HepG2 (cell line): Measurements from ENCODE around the gene CNOT1. TPM values are rescaled to one million over a fixed set of nuclear protein-coding genes. Genes with fewer than 3 reads are reported as not detected.

Source experiments
- CC2D1A ChIP-seq: sonication (generic); formaldehyde crosslinking; IDR thresholded peaks from 2 replicates; pipeline ENCODE4 v1.8.1; 2023; ENCODE audit warnings: mild to moderate bottlenecking, missing genetic modification reagents
- FLYWCH1 ChIP-seq: sonication (generic); formaldehyde crosslinking; IDR thresholded peaks from 2 replicates; pipeline ENCODE4 v1.8.1; 2023; ENCODE audit warnings: mild to moderate bottlenecking, missing genetic modification reagents
- FOXC1 ChIP-seq: sonication (generic); formaldehyde crosslinking; IDR thresholded peaks from 2 replicates; pipeline ENCODE4 v1.8.0; 2022; ENCODE audit warnings: mild to moderate bottlenecking, missing genetic modification reagents, borderline replicate concordance
- HDAC6 ChIP-seq: fragments of 200-600 bp; sonication (generic); IDR thresholded peaks from 2 replicates; pipeline ENCODE4 v1.7.0; 2017; ENCODE audit warnings: mild to moderate bottlenecking, antibody characterized with exemption, low read length, low read depth
- KDM2A ChIP-seq: sonication (generic); formaldehyde crosslinking; IDR thresholded peaks from 2 replicates; pipeline ENCODE4 v1.4.0; 2020; ENCODE audit warnings: low read depth, missing genetic modification reagents, borderline replicate concordance
- NFATC3 ChIP-seq: sonication (generic); formaldehyde crosslinking; IDR thresholded peaks from 2 replicates; pipeline ENCODE4 v1.5.1; 2020; ENCODE audit warnings: mild to moderate bottlenecking, missing genetic modification reagents
- PTBP1 ChIP-seq: fragments of 200-400 bp; formaldehyde crosslinking; IDR thresholded peaks from 2 replicates; pipeline ENCODE4 v1.6.1; 2018; ENCODE audit warnings: low read length, low read depth; ENCODE audit not compliant: poor library complexity, severe bottlenecking
- YEATS4 ChIP-seq: sonication (generic); formaldehyde crosslinking; IDR thresholded peaks from 2 replicates; pipeline ENCODE4 v1.4.0; 2020; ENCODE audit warnings: missing genetic modification reagents, borderline replicate concordance
- ZBTB7B ChIP-seq: sonication (generic); formaldehyde crosslinking; IDR thresholded peaks from 2 replicates; pipeline ENCODE4 v1.4.0; 2020; ENCODE audit warnings: missing genetic modification reagents
- ZIK1 ChIP-seq: sonication (generic); formaldehyde crosslinking; IDR thresholded peaks from 2 replicates; pipeline ENCODE4 v1.5.0; 2020; ENCODE audit warnings: mild to moderate bottlenecking, low read depth, missing genetic modification reagents, borderline replicate concordance
- ZNF263 ChIP-seq: sonication (generic); formaldehyde crosslinking; IDR thresholded peaks from 2 replicates; pipeline ENCODE4 v1.4.0; 2020; ENCODE audit warnings: missing genetic modification reagents
- ZNF430 ChIP-seq: sonication (generic); formaldehyde crosslinking; IDR thresholded peaks from 2 replicates; pipeline ENCODE4 v1.9.0; 2021; ENCODE audit warnings: mild to moderate bottlenecking, missing genetic modification reagents
- polyA plus RNA-seq, 8 experiments: library from polyadenylated mRNA; depleted of rRNA in 3 of 8; stranded (reverse) in 7 of 8; unstranded in 1 of 8; fragments of >200 nt; fragmentation: Illumina TruSeq in 4 of 8; extraction: Trizol in 4 of 8; gene quantifications; 2 replicates each; pipeline versions ENCODE4 v1.2.1 to v1.2.3, GENCODE V29; 2011 to 2016; ENCODE audit warnings: low read depth in 4 of 8, missing spikeins in 1 of 8, mixed read lengths in 1 of 8; ENCODE audit not compliant: insufficient read depth in 1 of 8
- total RNA-seq, 5 experiments: library from RNA; depleted of rRNA; stranded (reverse); fragments of >200 nt; fragmentation: Illumina TruSeq; extraction: Trizol; gene quantifications; 2 replicates each; pipeline ENCODE4 v1.2.3, GENCODE V29; 2016; ENCODE audit warnings: low read depth in 1 of 5
- TF ChIP-seq, protein P1 (sequence below): sonication (generic); formaldehyde crosslinking; IDR thresholded peaks from 2 replicates; pipeline ENCODE4 v1.4.0; 2020; ENCODE audit warnings: missing genetic modification reagents
- TF ChIP-seq, protein P2 (sequence below): sonication (generic); formaldehyde crosslinking; IDR thresholded peaks from 2 replicates; pipeline ENCODE4 v1.5.1; 2020; ENCODE audit warnings: missing genetic modification reagents, mild to moderate bottlenecking, borderline replicate concordance
- TF ChIP-seq, protein P3 (sequence below): sonication (generic); formaldehyde crosslinking; IDR thresholded peaks from 2 replicates; pipeline ENCODE4 v1.4.0; 2020; ENCODE audit warnings: mild to moderate bottlenecking, missing genetic modification reagents
- TF ChIP-seq, protein P4 (sequence below): IDR thresholded peaks from 2 replicates; pipeline ENCODE4 v1.6.1; 2012; ENCODE audit warnings: low read length, improper control_type of control experiment
- TF ChIP-seq, protein P5 (sequence below): IDR thresholded peaks from 2 replicates; pipeline ENCODE4 v1.6.1; 2016; ENCODE audit warnings: control low read depth
- TF ChIP-seq, protein P6 (sequence below): sonication (generic); formaldehyde crosslinking; IDR thresholded peaks from 2 replicates; pipeline ENCODE4 v1.4.0; 2020; ENCODE audit warnings: missing genetic modification reagents

Gene CNOT1
- total and polyA plus RNA-seq, 2 of the 13 experiments (the other 11 are each of a cell fraction or from before 2014, with no cell fraction given) = 188 to 232 TPM

DNA sequence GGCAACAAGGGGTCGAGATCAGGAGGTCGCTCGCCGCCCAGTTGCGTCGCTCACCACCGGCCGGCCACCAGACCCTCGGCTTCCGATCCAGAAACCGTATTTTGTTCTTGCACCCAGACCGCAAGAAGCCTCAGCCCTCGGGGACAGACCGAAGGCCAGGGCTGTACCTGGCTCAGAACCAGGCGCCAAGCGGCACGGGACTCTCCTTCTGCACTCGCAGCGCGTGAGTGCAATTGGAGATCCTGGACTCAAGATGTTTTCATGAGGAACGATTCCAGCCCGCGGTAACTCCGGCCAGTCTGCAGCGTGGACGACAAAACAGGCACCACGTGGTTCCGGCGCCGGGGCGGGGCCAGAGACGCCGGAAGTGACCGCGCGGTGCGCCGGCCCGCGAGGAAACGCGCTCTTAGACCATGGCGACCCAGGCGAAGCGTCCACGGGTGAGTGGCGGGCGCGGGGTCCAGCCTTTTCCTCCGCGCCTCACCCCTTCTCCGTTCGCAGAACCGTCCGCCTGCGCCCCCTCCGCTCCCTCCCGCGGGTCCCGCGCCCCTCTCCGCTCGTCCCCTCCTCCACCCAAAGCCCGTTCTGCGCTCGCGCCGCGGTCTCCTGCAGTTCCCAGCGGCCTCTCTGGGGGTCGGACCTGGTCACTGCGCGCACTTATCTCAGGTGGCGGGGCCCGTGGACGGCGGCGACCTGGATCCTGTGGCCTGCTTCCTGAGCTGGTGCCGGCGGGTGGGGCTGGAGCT is 114.3 kb downstream of the CNOT1 start, which contains the start of gene SETD6 (continued):
- TF ChIP-seq, protein P1, sequence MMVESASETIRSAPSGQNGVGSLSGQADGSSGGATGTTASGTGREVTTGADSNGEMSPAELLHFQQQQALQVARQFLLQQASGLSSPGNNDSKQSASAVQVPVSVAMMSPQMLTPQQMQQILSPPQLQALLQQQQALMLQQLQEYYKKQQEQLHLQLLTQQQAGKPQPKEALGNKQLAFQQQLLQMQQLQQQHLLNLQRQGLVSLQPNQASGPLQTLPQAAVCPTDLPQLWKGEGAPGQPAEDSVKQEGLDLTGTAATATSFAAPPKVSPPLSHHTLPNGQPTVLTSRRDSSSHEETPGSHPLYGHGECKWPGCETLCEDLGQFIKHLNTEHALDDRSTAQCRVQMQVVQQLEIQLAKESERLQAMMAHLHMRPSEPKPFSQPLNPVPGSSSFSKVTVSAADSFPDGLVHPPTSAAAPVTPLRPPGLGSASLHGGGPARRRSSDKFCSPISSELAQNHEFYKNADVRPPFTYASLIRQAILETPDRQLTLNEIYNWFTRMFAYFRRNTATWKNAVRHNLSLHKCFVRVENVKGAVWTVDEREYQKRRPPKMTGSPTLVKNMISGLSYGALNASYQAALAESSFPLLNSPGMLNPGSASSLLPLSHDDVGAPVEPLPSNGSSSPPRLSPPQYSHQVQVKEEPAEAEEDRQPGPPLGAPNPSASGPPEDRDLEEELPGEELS = peak; percentile 60; the same call in 1 of the 2 replicates
- TF ChIP-seq ZNF263 (peak; percentile 68), ZBTB7B (CRISPR knock-in tag) (peak; percentile 13; the same call in 1 of the 2 replicates), YEATS4 (CRISPR knock-in tag) (peak; percentile 98), ZIK1 (CRISPR knock-in tag) (peak; percentile 92), NFATC3 (peak; percentile 81; the same call in 1 of the 2 replicates), PTBP1 (no peak), CC2D1A (CRISPR knock-in tag) (no peak; the same call in 1 of the 2 replicates), FLYWCH1 (CRISPR knock-in tag) (no peak), FOXC1 (CRISPR knock-in tag) (peak; percentile 93), ZNF430 (peak; percentile 80; the same call in 1 of the 2 replicates), KDM2A (CRISPR knock-in tag) (peak; percentile 100), HDAC6 (no peak)
- TF ChIP-seq, protein P2, sequence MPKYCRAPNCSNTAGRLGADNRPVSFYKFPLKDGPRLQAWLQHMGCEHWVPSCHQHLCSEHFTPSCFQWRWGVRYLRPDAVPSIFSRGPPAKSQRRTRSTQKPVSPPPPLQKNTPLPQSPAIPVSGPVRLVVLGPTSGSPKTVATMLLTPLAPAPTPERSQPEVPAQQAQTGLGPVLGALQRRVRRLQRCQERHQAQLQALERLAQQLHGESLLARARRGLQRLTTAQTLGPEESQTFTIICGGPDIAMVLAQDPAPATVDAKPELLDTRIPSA (CRISPR knock-in tag) = peak; percentile 97; the same call in 1 of the 2 replicates
- TF ChIP-seq, protein P3, sequence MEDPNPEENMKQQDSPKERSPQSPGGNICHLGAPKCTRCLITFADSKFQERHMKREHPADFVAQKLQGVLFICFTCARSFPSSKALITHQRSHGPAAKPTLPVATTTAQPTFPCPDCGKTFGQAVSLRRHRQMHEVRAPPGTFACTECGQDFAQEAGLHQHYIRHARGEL (CRISPR knock-in tag) = no peak; the same call in 1 of the 2 replicates
- TF ChIP-seq, protein P4, sequence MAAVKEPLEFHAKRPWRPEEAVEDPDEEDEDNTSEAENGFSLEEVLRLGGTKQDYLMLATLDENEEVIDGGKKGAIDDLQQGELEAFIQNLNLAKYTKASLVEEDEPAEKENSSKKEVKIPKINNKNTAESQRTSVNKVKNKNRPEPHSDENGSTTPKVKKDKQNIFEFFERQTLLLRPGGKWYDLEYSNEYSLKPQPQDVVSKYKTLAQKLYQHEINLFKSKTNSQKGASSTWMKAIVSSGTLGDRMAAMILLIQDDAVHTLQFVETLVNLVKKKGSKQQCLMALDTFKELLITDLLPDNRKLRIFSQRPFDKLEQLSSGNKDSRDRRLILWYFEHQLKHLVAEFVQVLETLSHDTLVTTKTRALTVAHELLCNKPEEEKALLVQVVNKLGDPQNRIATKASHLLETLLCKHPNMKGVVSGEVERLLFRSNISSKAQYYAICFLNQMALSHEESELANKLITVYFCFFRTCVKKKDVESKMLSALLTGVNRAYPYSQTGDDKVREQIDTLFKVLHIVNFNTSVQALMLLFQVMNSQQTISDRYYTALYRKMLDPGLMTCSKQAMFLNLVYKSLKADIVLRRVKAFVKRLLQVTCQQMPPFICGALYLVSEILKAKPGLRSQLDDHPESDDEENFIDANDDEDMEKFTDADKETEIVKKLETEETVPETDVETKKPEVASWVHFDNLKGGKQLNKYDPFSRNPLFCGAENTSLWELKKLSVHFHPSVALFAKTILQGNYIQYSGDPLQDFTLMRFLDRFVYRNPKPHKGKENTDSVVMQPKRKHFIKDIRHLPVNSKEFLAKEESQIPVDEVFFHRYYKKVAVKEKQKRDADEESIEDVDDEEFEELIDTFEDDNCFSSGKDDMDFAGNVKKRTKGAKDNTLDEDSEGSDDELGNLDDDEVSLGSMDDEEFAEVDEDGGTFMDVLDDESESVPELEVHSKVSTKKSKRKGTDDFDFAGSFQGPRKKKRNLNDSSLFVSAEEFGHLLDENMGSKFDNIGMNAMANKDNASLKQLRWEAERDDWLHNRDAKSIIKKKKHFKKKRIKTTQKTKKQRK = no peak
- TF ChIP-seq, protein P5, sequence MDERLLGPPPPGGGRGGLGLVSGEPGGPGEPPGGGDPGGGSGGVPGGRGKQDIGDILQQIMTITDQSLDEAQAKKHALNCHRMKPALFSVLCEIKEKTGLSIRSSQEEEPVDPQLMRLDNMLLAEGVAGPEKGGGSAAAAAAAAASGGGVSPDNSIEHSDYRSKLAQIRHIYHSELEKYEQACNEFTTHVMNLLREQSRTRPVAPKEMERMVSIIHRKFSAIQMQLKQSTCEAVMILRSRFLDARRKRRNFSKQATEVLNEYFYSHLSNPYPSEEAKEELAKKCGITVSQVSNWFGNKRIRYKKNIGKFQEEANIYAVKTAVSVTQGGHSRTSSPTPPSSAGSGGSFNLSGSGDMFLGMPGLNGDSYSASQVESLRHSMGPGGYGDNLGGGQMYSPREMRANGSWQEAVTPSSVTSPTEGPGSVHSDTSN (CRISPR knock-in tag) = no peak
- TF ChIP-seq, protein P6, sequence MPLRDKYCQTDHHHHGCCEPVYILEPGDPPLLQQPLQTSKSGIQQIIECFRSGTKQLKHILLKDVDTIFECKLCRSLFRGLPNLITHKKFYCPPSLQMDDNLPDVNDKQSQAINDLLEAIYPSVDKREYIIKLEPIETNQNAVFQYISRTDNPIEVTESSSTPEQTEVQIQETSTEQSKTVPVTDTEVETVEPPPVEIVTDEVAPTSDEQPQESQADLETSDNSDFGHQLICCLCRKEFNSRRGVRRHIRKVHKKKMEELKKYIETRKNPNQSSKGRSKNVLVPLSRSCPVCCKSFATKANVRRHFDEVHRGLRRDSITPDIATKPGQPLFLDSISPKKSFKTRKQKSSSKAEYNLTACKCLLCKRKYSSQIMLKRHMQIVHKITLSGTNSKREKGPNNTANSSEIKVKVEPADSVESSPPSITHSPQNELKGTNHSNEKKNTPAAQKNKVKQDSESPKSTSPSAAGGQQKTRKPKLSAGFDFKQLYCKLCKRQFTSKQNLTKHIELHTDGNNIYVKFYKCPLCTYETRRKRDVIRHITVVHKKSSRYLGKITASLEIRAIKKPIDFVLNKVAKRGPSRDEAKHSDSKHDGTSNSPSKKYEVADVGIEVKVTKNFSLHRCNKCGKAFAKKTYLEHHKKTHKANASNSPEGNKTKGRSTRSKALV (CRISPR knock-in tag) = peak; percentile 98
